ENCODE measurements around the gene EHBP1.
A peak's percentile ranks its signal among the peaks of the same experiment; 100 is the strongest.

EHBP1 gene

DNA sequence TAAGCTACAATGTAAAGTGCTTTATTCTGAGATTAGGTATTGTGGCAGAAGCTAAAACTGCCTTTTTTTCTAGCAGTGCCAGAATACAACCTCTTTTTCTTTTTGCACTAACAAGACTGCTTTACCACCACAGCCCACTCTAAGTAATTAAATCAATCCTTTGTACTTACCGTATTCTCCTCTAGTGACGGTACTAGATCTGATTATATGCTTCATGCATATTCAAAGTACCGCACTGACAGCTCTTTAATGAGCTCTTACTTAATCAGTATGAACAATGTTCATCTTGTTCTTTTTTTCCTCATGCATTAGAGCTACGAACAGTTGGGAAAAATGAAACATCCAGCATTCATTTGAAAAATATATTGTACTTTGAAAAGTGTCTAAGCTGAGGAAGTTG, 329.0 kb downstream of the EHBP1 start:
- TF ChIP-seq, protein P1, sequence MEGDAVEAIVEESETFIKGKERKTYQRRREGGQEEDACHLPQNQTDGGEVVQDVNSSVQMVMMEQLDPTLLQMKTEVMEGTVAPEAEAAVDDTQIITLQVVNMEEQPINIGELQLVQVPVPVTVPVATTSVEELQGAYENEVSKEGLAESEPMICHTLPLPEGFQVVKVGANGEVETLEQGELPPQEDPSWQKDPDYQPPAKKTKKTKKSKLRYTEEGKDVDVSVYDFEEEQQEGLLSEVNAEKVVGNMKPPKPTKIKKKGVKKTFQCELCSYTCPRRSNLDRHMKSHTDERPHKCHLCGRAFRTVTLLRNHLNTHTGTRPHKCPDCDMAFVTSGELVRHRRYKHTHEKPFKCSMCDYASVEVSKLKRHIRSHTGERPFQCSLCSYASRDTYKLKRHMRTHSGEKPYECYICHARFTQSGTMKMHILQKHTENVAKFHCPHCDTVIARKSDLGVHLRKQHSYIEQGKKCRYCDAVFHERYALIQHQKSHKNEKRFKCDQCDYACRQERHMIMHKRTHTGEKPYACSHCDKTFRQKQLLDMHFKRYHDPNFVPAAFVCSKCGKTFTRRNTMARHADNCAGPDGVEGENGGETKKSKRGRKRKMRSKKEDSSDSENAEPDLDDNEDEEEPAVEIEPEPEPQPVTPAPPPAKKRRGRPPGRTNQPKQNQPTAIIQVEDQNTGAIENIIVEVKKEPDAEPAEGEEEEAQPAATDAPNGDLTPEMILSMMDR (IDR thresholded peaks at IDR 0.05; ENCODE audit: insufficient read depth, missing control alignments), result no peak
- FAIRE-seq, result peak; percentile 53
- DNase-seq (ENCODE audit: insufficient read length, low spot score), result no peak

DNA sequence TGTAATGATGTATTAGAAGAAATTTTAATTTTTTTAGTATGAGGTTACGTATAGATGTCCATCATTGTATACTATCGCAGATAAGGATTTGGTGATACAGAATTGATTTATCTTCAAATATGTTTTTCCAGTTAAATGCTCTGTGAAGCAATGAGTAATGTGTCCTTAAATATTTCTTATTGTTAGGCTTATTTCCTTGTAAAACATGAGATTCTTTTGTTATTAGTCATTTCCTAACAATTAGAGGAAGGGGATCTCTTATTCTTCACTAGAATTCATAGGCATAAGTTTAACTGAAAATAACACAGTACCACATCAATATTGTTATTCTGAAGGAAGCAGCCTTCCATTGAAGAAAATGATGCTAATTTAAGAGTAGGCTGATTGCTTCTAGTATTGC, 329.7 kb downstream of the EHBP1 start:
- FAIRE-seq, result no peak
- TF ChIP-seq, protein P1 (IDR thresholded peaks at IDR 0.05; ENCODE audit: insufficient read depth, missing control alignments), result no peak

DNA sequence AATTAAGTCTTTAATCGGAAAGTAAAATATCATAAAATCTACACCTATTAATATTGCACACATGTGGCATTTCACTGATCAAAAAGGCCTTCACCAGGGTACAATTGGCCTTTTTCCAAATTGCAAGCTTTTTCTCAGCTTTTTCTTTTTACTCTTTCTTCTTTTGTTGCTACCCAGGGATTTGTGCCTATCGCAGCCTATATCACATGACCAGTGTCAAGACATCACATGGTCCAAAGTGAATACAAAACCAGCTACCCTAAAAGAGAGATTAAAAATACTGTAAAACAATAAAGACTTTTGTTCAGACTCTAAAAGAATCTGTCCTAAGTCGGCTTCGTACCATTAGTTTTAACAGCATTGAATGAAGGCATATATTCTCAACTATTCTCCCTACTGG, 330.1 kb downstream of the EHBP1 start:
- TF ChIP-seq, protein P1 (IDR thresholded peaks at IDR 0.05; ENCODE audit: insufficient read depth, missing control alignments), result no peak
- FAIRE-seq, result no peak

More for the DNA sequence above, 329.7 kb downstream of the EHBP1 start:
- no peak for DNase-seq (ENCODE audit: insufficient read length, low spot score)

DNA sequence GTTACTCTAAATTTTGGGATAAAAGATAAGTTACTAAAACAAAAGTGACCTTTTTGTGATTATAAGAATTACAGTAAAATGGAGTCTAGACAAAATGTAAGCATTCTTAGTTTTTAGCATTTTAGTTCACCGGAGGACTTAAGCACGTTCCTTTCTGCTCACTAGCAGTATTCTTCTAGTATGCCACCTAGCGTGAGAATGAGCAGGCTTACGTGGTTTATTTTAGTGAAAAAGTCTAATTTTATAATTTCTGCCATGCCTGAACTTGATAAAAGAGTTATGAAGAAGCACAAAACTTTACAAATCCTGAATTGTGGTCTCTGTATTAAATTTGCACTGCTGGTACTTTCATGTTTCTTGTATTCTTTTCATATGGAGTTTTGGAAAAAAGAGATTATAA, 332.5 kb downstream of the EHBP1 start:
- FAIRE-seq (no peak), DNase-seq (ENCODE audit: insufficient read length, low spot score) (no peak)
- TF ChIP-seq, protein P1 (IDR thresholded peaks at IDR 0.05; ENCODE audit: insufficient read depth, missing control alignments), result no peak

More for the DNA sequence above, 330.1 kb downstream of the EHBP1 start:
- DNase-seq (ENCODE audit: insufficient read length, low spot score), result no peak

DNA sequence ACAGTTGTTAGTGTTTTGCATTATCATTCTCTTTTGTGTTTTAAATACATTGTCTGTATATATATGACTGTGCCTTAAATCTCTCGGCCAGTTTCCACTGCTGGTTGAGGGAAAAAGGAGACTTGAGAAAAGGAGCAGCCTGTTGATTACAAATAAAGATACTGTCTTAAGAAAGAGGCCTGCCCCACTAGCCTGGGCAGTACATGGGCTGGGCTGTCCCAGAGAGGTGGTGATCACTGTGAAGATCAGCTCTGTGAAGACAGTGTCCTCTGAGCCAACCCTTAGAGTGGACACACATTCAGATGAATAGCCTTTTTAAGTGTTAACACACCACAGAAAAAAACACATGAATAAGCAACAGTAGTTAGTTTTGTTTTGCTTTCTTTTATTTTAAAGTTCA, 335.1 kb downstream of the EHBP1 start:
- TF ChIP-seq, protein P1 (IDR thresholded peaks at IDR 0.05; ENCODE audit: insufficient read depth, missing control alignments), result no peak
- no peak for FAIRE-seq
- DNase-seq (ENCODE audit: insufficient read length, low spot score), result no peak

DNA sequence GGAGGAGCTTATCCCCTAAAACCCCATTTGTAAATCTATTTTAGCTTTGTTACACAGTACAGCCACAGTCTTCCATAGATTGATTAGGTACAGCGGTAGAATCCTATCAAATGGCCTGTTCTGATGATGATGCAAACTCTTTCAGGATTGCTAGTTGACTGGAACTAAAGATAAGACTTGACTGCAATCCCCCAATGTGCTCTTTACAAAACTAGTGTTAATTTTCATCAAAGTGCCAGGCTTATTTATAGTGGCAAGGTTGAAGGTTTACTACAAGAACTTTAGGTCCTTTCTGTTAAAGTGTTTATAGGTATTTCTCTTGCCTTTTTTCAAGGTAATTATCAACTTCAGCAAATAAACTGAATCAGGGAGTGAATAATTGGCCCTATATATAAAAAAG, 336.1 kb downstream of the EHBP1 start:
- DNase-seq (ENCODE audit: insufficient read length, low spot score) (no peak), FAIRE-seq (no peak)
- TF ChIP-seq, protein P1 (IDR thresholded peaks at IDR 0.05; ENCODE audit: insufficient read depth, missing control alignments), result no peak

DNA sequence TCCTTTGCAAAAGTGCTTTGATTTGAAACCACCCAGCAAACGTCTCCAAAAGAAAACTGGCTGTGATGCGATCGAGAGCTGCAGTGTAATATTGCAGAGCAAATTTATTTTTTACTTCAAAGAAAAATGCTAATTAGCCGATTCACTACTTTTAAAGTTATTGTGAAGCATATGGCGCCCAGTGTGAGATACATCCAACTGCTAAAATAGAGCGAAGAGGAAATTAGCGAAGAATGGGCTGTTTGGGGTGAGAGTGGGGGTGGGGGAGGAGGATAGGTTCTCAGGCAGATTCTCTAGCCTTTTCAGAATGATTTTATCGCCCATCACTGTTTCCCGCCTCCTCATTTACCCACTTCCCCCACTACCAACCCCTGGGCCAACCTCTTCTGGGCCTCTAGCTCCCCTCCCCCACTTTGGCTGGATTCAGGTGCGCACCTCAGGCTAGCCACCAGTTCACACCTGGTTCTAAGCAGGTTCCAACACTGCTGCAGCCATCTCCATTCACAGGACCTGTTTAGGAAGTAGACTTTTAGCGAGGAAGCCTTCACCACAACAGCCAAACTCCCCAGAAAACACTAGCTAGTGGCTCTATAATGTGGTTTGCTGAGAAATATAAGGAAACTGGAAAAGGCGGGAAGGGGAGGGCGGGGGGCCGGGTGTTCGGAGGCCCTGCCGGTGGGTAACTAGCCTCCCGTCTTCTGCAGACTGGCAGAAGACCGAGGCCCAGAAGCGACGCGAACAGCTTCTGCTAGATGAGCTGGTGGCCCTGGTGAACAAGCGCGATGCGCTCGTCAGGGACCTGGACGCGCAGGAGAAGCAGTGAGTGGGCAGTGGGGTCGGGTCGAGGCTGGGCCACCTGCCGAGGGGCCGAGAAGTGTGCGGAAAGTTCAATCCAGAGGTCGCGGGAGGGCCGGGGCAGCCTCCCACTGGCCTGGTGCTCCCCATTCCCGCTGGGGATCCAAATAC, 339.1 kb downstream of the EHBP1 start:
- no peak for FAIRE-seq
- TF ChIP-seq, protein P1 (IDR thresholded peaks at IDR 0.05; ENCODE audit: insufficient read depth, missing control alignments), result no peak
- no peak for DNase-seq (ENCODE audit: insufficient read length, low spot score)
